ENCODE results near the gene SPTAN1.
A peak's percentile ranks its signal among the peaks of the same experiment; 100 is the strongest.
"Not testable (repeated sequence)": the region's sequence is repeated elsewhere in the genome, so short reads cannot be mapped to it uniquely, and the experiment has no call there.

SPTAN1 gene

GRCh38 chr9:128651798-128652197 lies 99.4 kb downstream of the SPTAN1 start:
- in situ Hi-C loops (cut with HindIII; ENCODE audit: low sequenced_read_pairs) = no loop called here
- H3K4me3 ChIP-seq (ENCODE audit: low read depth, low read length) = no peak overlapping the region
- TF ChIP-seq CTCF (IDR thresholded peaks at IDR 0.05; ENCODE audit: low read depth, low read length) = no peak
- DNase-seq (ENCODE audit: low read depth, low spot score) = no peak

- DNase-seq (ENCODE audit: low read depth, low spot score) = no peak
- no peak overlapping the region for H3K4me3 ChIP-seq (ENCODE audit: low read depth, low read length)
- in situ Hi-C loops (cut with HindIII; ENCODE audit: low sequenced_read_pairs) = no loop called here
- TF ChIP-seq CTCF (IDR thresholded peaks at IDR 0.05; ENCODE audit: low read depth, low read length) = no peak
These were observed 101.5 kb downstream of the SPTAN1 start for GRCh38 chr9:128653908-128654307.

- in situ Hi-C loops (cut with HindIII; ENCODE audit: low sequenced_read_pairs) = no loop called here
- no peak overlapping the region for H3K4me3 ChIP-seq (ENCODE audit: low read depth, low read length)
- DNase-seq (ENCODE audit: low read depth, low spot score) = no peak
- TF ChIP-seq CTCF (IDR thresholded peaks at IDR 0.05; ENCODE audit: low read depth, low read length) = no peak
These were observed 102.1 kb downstream of the SPTAN1 start for GRCh38 chr9:128654481-128654880.

- DNase-seq (ENCODE audit: low read depth, low spot score) = peak; percentile 95
- peak within 1 kb of the TSS; percentile 46 for H3K4me3 ChIP-seq (ENCODE audit: low read depth, low read length)
- in situ Hi-C loops (cut with HindIII; ENCODE audit: low sequenced_read_pairs) = no loop called here
These were observed 104.3 kb downstream of the SPTAN1 start, which contains the start of gene DYNC2I2 for GRCh38 chr9:128656416-128657343. DYNC2I2 (minus strand) TSS chr9:128656847; CDS start chr9:128656726, 121 bp downstream.

GRCh38 chr9:128657344-128657704 lies 104.9 kb downstream of the SPTAN1 start:
- DNase-seq (ENCODE audit: low read depth, low spot score) = no peak
- H3K4me3 ChIP-seq (ENCODE audit: low read depth, low read length) = no peak overlapping the region
- no peak for TF ChIP-seq CTCF (IDR thresholded peaks at IDR 0.05; ENCODE audit: low read depth, low read length)
- in situ Hi-C loops (cut with HindIII; ENCODE audit: low sequenced_read_pairs) = no loop called here

More at GRCh38 chr9:128656416-128657343, 104.3 kb downstream of the SPTAN1 start, which contains the start of gene DYNC2I2:
- no peak for TF ChIP-seq CTCF (IDR thresholded peaks at IDR 0.05; ENCODE audit: low read depth, low read length)

- in situ Hi-C loops (cut with HindIII; ENCODE audit: low sequenced_read_pairs) = no loop called here
These were observed 105.4 kb downstream of the SPTAN1 start for GRCh38 chr9:128657796-128658195.

GRCh38 chr9:128666481-128666941 lies 114.1 kb downstream of the SPTAN1 start:
- in situ Hi-C loops (cut with HindIII; ENCODE audit: low sequenced_read_pairs); DNase-seq (ENCODE audit: low read depth, low spot score); H3K4me3 ChIP-seq (ENCODE audit: low read depth, low read length): not testable (repeated sequence)

More at GRCh38 chr9:128657796-128658195, 105.4 kb downstream of the SPTAN1 start:
- DNase-seq (ENCODE audit: low read depth, low spot score) = no peak
- no peak for TF ChIP-seq CTCF (IDR thresholded peaks at IDR 0.05; ENCODE audit: low read depth, low read length)
- H3K4me3 ChIP-seq (ENCODE audit: low read depth, low read length) = no peak overlapping the region
